HepG2 (cell line): ENCODE data around the gene RGS19. TPM values are rescaled to one million over a fixed set of nuclear protein-coding genes. Genes with fewer than 3 reads are reported as not detected.

Experiments used
- AGO2 ChIP-seq: fragments of 200-400 bp; formaldehyde crosslinking; optimal IDR thresholded peaks from 2 replicates; pipeline ENCODE3; 2017; ENCODE audit warnings: mild to moderate bottlenecking, low read depth, low read length, moderate library complexity
- HES4 ChIP-seq: sonication (generic); formaldehyde crosslinking; IDR thresholded peaks from 2 replicates; pipeline ENCODE4 v1.9.0; 2021; ENCODE audit warnings: mild to moderate bottlenecking, missing genetic modification reagents, borderline replicate concordance
- HNRNPH1 ChIP-seq: fragments of 200-400 bp; formaldehyde crosslinking; optimal IDR thresholded peaks from 2 replicates; pipeline ENCODE3; 2017; ENCODE audit warnings: mild to moderate bottlenecking, low read depth, low read length
- MXI1 ChIP-seq: IDR thresholded peaks from 3 replicates; pipeline ENCODE4 v1.6.1; 2012; ENCODE audit warnings: low read depth, low read length, inconsistent platforms, borderline replicate concordance
- NCOR1 ChIP-seq: fragments of 200-600 bp; sonication (generic); IDR thresholded peaks from 2 replicates; pipeline ENCODE4 v1.7.0; 2017; ENCODE audit warnings: antibody characterized with exemption, low read length, borderline replicate concordance
- RXRB ChIP-seq: IDR thresholded peaks from 2 replicates; pipeline ENCODE4 v1.6.1; 2016; ENCODE audit warnings: borderline replicate concordance, missing genetic modification reagents, missing compliant biosample characterization
- SIN3A ChIP-seq: IDR thresholded peaks from 2 replicates; pipeline ENCODE4 v1.6.1; 2011; ENCODE audit warnings: low read depth, mild to moderate bottlenecking, control low read depth, low read length, borderline replicate concordance
- SOX13 ChIP-seq, 3 experiments: fragments of 450-650 bp in 1 of 3; sonication (generic) in 1 of 3; formaldehyde crosslinking in 1 of 3; IDR thresholded peaks in 2 of 3; conservative IDR thresholded peaks in 1 of 3; 2 replicates each; pipeline versions ENCODE4 v1.5.0 to v1.6.1; 2016 to 2020; ENCODE audit warnings: antibody characterized with exemption in 1 of 3, mild to moderate bottlenecking in 1 of 3, missing compliant biosample characterization in 1 of 3, missing genetic modification reagents in 1 of 3, moderate library complexity in 1 of 3
- TEAD2 ChIP-seq: sonication (generic); formaldehyde crosslinking; IDR thresholded peaks from 2 replicates; pipeline ENCODE4 v1.9.0; 2021; ENCODE audit warnings: missing genetic modification reagents
- ZNF225 ChIP-seq: sonication (generic); formaldehyde crosslinking; IDR thresholded peaks from 2 replicates; pipeline ENCODE4 v1.4.0; 2020; ENCODE audit warnings: mild to moderate bottlenecking, missing genetic modification reagents
- ZNF232 ChIP-seq: sonication (generic); formaldehyde crosslinking; IDR thresholded peaks from 2 replicates; pipeline ENCODE4 v1.4.0; 2020; ENCODE audit warnings: missing genetic modification reagents, borderline replicate concordance
- ZNF251 ChIP-seq: sonication (generic); formaldehyde crosslinking; IDR thresholded peaks from 2 replicates; pipeline ENCODE4 v1.9.0; 2021; ENCODE audit warnings: mild to moderate bottlenecking, missing genetic modification reagents
- ZNF331 ChIP-seq: sonication (generic); formaldehyde crosslinking; IDR thresholded peaks from 2 replicates; pipeline ENCODE4 v1.4.0; 2020; ENCODE audit warnings: missing genetic modification reagents
- ZNF44 ChIP-seq: sonication (generic); formaldehyde crosslinking; IDR thresholded peaks from 2 replicates; pipeline ENCODE4 v1.5.1; 2020; ENCODE audit warnings: mild to moderate bottlenecking, missing genetic modification reagents
- ZNF572 ChIP-seq: sonication (generic); formaldehyde crosslinking; IDR thresholded peaks from 2 replicates; pipeline ENCODE4 v1.5.1; 2020; ENCODE audit warnings: mild to moderate bottlenecking, missing genetic modification reagents
- ZNF879 ChIP-seq: sonication (generic); formaldehyde crosslinking; IDR thresholded peaks from 2 replicates; pipeline ENCODE4 v1.8.1; 2023; ENCODE audit warnings: missing genetic modification reagents
- polyA plus RNA-seq, 8 experiments: library from polyadenylated mRNA; depleted of rRNA in 3 of 8; stranded (reverse) in 7 of 8; unstranded in 1 of 8; fragments of >200 nt; fragmentation: Illumina TruSeq in 4 of 8; extraction: Trizol in 4 of 8; gene quantifications; 2 replicates each; pipeline versions ENCODE4 v1.2.1 to v1.2.3, GENCODE V29; 2011 to 2016; ENCODE audit warnings: low read depth in 4 of 8, missing spikeins in 1 of 8, mixed read lengths in 1 of 8; ENCODE audit not compliant: insufficient read depth in 1 of 8
- total RNA-seq, 5 experiments: library from RNA; depleted of rRNA; stranded (reverse); fragments of >200 nt; fragmentation: Illumina TruSeq; extraction: Trizol; gene quantifications; 2 replicates each; pipeline ENCODE4 v1.2.3, GENCODE V29; 2016; ENCODE audit warnings: low read depth in 1 of 5
- TF ChIP-seq, protein P1 (sequence below): sonication (generic); formaldehyde crosslinking; IDR thresholded peaks from 2 replicates; pipeline ENCODE4 v1.5.0; 2020; ENCODE audit warnings: mild to moderate bottlenecking, missing genetic modification reagents, moderate library complexity
- TF ChIP-seq, protein P2 (sequence below): fragments of 450-650 bp; IDR thresholded peaks from 2 replicates; pipeline ENCODE4 v1.6.1; 2017

RGS19 gene
- total and polyA plus RNA-seq, 2 of the 13 experiments (the other 11 are each of a cell fraction or from before 2014, with no cell fraction given), result 10.7 to 11.9 TPM

DNA sequence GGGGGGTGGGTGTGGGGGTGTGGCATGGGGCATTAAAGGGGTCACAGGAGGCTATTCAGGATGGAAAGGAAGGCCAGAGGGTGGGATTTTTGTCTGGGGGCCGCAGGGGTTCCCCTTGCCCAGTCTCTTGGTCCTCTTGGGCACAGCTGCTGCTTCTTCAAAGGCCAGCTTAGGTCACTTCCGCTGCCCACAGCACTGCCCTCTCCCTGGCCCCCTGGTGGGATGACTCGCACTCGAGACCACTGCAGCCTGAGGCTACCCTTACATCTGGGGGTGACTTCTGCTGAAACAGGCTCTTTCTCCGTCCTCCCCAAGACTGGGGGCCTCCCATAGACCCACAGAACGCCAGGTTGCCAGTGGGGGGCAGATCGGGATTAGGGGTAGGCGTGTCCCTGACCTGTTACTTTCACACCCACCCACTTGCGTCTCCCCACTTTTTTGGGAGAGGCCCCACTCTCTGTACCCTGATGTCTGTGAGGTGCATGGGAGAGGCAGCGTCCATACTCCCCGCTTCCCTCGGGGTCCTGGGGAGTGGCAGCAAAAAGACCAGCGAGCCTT lies 3.6 kb upstream of the RGS19 start (continued):
- TF ChIP-seq HES4, result 0 out of 2 replicates have a peak, but pooled peaks have one; percentile 42
- no peak for TF ChIP-seq ZNF331 (CRISPR knock-in tag)
- TF ChIP-seq AGO2, result no peak
- TF ChIP-seq ZNF251 (CRISPR knock-in tag), result no peak
- no peak for TF ChIP-seq ZNF44
- no peak for TF ChIP-seq NCOR1
- TF ChIP-seq RXRB (CRISPR knock-in tag), result no peak
- TF ChIP-seq SIN3A, result 0 out of 2 replicates have a peak, but pooled peaks have one; percentile 12
- TF ChIP-seq ZNF225, result no peak
- TF ChIP-seq, protein P1, sequence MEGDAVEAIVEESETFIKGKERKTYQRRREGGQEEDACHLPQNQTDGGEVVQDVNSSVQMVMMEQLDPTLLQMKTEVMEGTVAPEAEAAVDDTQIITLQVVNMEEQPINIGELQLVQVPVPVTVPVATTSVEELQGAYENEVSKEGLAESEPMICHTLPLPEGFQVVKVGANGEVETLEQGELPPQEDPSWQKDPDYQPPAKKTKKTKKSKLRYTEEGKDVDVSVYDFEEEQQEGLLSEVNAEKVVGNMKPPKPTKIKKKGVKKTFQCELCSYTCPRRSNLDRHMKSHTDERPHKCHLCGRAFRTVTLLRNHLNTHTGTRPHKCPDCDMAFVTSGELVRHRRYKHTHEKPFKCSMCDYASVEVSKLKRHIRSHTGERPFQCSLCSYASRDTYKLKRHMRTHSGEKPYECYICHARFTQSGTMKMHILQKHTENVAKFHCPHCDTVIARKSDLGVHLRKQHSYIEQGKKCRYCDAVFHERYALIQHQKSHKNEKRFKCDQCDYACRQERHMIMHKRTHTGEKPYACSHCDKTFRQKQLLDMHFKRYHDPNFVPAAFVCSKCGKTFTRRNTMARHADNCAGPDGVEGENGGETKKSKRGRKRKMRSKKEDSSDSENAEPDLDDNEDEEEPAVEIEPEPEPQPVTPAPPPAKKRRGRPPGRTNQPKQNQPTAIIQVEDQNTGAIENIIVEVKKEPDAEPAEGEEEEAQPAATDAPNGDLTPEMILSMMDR (CRISPR knock-in tag), result no peak
- no peak for TF ChIP-seq ZNF879 (CRISPR knock-in tag)
- no peak for TF ChIP-seq TEAD2 (CRISPR knock-in tag)
- TF ChIP-seq SOX13 (IDR thresholded peaks at IDR 0.05), result no peak
- no peak for TF ChIP-seq SOX13 (CRISPR knock-in tag; conservative IDR thresholded peaks at IDR 0.05 in 1 of 2, IDR thresholded peaks at IDR 0.05 in 1 of 2)
- TF ChIP-seq ZNF232 (CRISPR knock-in tag), result no peak
- no peak for TF ChIP-seq MXI1
- TF ChIP-seq, protein P2, sequence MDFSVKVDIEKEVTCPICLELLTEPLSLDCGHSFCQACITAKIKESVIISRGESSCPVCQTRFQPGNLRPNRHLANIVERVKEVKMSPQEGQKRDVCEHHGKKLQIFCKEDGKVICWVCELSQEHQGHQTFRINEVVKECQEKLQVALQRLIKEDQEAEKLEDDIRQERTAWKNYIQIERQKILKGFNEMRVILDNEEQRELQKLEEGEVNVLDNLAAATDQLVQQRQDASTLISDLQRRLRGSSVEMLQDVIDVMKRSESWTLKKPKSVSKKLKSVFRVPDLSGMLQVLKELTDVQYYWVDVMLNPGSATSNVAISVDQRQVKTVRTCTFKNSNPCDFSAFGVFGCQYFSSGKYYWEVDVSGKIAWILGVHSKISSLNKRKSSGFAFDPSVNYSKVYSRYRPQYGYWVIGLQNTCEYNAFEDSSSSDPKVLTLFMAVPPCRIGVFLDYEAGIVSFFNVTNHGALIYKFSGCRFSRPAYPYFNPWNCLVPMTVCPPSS, result no peak
- no peak for TF ChIP-seq HNRNPH1
- peak; percentile 19; the same call in 1 of the 2 replicates for TF ChIP-seq ZNF572 (CRISPR knock-in tag)
- TF ChIP-seq, all 625 proteins: peak for 8
